Hematopoietic multipotent progenitor cell treated with erythropoietin and hydrocortisone succinate and interleukin-3 and kit ligand, for 6 days (in vitro differentiated cells): ENCODE results near the gene RAB36.

Experiments used
- DNase-seq: peaks from one replicate; pipeline ENCODE4 v3.0.0-alpha.2; 2015

The RAB36 gene

GRCh38 chr22:23163665-23164064 is 18.4 kb downstream of the RAB36 start:
- DNase-seq, result no peak

GRCh38 chr22:23164091-23164490 is 18.8 kb downstream of the RAB36 start:
- no peak for DNase-seq

GRCh38 chr22:23166042-23166831 is 21.0 kb downstream of the RAB36 start:
- no peak for DNase-seq

GRCh38 chr22:23166841-23167616 is 21.8 kb downstream of the RAB36 start:
- DNase-seq, result no peak

- DNase-seq, result no peak
Observed at GRCh38 chr22:23168391-23169042, 23.2 kb downstream of the RAB36 start.

GRCh38 chr22:23169043-23169406 is 23.7 kb downstream of the RAB36 start:
- DNase-seq, result no peak

GRCh38 chr22:23175817-23176644 is 30.8 kb downstream of the RAB36 start:
- DNase-seq, result no peak

- DNase-seq, result no peak
Observed at GRCh38 chr22:23176645-23177027, 31.4 kb downstream of the RAB36 start.

- peak; percentile 43 for DNase-seq
Observed at GRCh38 chr22:23177197-23177596, 31.9 kb downstream of the RAB36 start.

- DNase-seq, result peak; percentile 83
Observed at GRCh38 chr22:23178512-23179254, 33.4 kb downstream of the RAB36 start.

GRCh38 chr22:23179381-23180299 is 34.4 kb downstream of the RAB36 start:
- DNase-seq, result no peak

GRCh38 chr22:23180301-23180892 is 35.1 kb downstream of the RAB36 start, which contains the start of gene BCR:
BCR (plus strand) TSS chr22:23180509; CDS start chr22:23180961, 452 bp downstream.
- peak; percentile 78 for DNase-seq

GRCh38 chr22:23180893-23181720 is 35.8 kb downstream of the RAB36 start:
- DNase-seq, result peak; percentile 54

- peak; percentile 21 for DNase-seq
Observed at GRCh38 chr22:23181721-23182308, 36.5 kb downstream of the RAB36 start.

- DNase-seq, result peak; percentile 67
Observed at GRCh38 chr22:23182309-23183060, 37.2 kb downstream of the RAB36 start.

GRCh38 chr22:23183061-23183698 is 37.9 kb downstream of the RAB36 start:
- DNase-seq, result peak; percentile 57

- no peak for DNase-seq
Observed at GRCh38 chr22:23184100-23184763, 39.0 kb downstream of the RAB36 start.
